ENCODE measurements around the gene ALK. TPM values are rescaled to one million over a fixed set of nuclear protein-coding genes. Genes with fewer than 3 reads are reported as not detected.
A peak's percentile ranks its signal among the peaks of the same experiment; 100 is the strongest.

Gene ALK
- total RNA-seq, 2 donors from 2014 or later, result 0.13 to 0.46 TPM

DNA sequence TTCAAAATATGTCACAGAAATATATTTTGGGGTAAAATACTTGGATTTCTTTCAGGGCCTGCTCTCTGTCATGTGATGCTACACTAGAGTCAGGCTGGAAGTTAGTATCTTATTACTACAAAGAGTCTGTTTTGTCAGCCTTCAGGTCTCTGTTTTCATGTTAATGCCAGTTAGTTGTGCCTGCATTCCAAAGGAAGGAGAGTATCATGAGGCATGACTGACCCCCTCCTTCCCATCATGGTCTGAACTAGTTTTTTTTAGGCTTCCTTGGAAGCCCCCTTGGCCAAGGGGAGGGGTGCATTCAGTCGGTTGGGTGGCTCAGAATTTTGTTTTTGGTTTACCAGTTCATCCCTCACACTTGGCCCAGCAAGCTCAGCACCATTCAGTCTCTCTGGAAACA lies 318.0 kb downstream of the ALK start:
- Mint-ChIP-seq H3K27ac (no peak overlapping the region), H3K27me3 (ENCODE audit: insufficient read depth) (no peaks in the 10 kb centered on the region), H3K4me1 (peaks cover 13% of the 10 kb centered on the region), H3K9me3 (peaks cover 15% of the 10 kb centered on the region), H3K36me3 (ENCODE audit: low read depth) (no peaks in the 10 kb centered on the region), H3K4me3 (no peak overlapping the region)
- no peak overlapping the region for H3K9ac ChIP-seq (ENCODE audit: extremely low read depth, low read length, poor library complexity, severe bottlenecking)
- no peak overlapping the region for H3K27ac ChIP-seq (ENCODE audit: low read depth, low read length)
- H3K4me3 ChIP-seq (ENCODE audit: low read length), result no peak overlapping the region
- no peaks in the 10 kb centered on the region for H3K36me3 ChIP-seq (ENCODE audit: control insufficient read depth, insufficient read depth, low read length)
- H3K27me3 ChIP-seq (ENCODE audit: control insufficient read depth, insufficient read depth, low read length, poor library complexity, severe bottlenecking), result no peaks in the 10 kb centered on the region
- DNase-seq, result peak; percentile 45
- TF ChIP-seq, protein P1, sequence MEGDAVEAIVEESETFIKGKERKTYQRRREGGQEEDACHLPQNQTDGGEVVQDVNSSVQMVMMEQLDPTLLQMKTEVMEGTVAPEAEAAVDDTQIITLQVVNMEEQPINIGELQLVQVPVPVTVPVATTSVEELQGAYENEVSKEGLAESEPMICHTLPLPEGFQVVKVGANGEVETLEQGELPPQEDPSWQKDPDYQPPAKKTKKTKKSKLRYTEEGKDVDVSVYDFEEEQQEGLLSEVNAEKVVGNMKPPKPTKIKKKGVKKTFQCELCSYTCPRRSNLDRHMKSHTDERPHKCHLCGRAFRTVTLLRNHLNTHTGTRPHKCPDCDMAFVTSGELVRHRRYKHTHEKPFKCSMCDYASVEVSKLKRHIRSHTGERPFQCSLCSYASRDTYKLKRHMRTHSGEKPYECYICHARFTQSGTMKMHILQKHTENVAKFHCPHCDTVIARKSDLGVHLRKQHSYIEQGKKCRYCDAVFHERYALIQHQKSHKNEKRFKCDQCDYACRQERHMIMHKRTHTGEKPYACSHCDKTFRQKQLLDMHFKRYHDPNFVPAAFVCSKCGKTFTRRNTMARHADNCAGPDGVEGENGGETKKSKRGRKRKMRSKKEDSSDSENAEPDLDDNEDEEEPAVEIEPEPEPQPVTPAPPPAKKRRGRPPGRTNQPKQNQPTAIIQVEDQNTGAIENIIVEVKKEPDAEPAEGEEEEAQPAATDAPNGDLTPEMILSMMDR (conservative IDR thresholded peaks at IDR 0.05), result no peak
- peaks cover 12% of the 10 kb centered on the region for H3K9me3 ChIP-seq (ENCODE audit: control insufficient read depth, low read length)
- peaks cover 11% of the 10 kb centered on the region for H3K4me1 ChIP-seq (ENCODE audit: control insufficient read depth, insufficient read depth, low read length)
- 50% methylated on average over 1 of the region's 1 CpG; no CpG with 5 or more reads in 1 of the 2 experiments for WGBS, 2 experiments (ENCODE audit: insufficient coverage in 1 of 2, insufficient read length in 1 of 2)

DNA sequence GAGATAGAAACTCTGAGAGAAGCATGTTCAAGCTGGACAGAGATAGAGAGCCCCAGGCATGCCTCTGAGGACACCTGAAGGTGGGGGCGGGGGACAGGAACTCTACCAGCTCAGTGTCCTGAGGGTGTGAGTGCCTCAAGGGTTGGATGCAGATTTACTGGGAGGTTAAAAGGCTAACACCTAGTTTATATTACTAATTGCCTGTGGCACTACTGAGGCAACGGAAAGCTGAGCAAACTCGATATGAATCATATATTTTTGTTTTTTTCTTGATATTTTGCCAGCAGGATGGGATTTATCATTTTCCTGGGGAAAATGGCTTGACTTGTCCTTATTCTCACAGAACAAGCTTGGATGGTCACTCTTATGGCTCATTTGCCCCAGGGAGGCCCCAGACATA lies 319.5 kb downstream of the ALK start:
- Histone ChIP-seq H3K4me3 (ENCODE audit: low read length) (no peak overlapping the region), H3K27me3 (ENCODE audit: control insufficient read depth, insufficient read depth, low read length, poor library complexity, severe bottlenecking) (no peaks in the 10 kb centered on the region), H3K27ac (ENCODE audit: low read depth, low read length) (no peak overlapping the region), H3K4me1 (ENCODE audit: control insufficient read depth, insufficient read depth, low read length) (peaks cover 11% of the 10 kb centered on the region), H3K36me3 (ENCODE audit: control insufficient read depth, insufficient read depth, low read length) (no peaks in the 10 kb centered on the region), H3K9ac (ENCODE audit: extremely low read depth, low read length, poor library complexity, severe bottlenecking) (no peak overlapping the region), H3K9me3 (ENCODE audit: control insufficient read depth, low read length) (peaks cover 12% of the 10 kb centered on the region)
- Mint-ChIP-seq H3K36me3 (ENCODE audit: low read depth) (no peaks in the 10 kb centered on the region), H3K27me3 (ENCODE audit: insufficient read depth) (no peaks in the 10 kb centered on the region), H3K9me3 (peaks cover 15% of the 10 kb centered on the region), H3K4me3 (no peak overlapping the region), H3K4me1 (peaks cover 13% of the 10 kb centered on the region), H3K27ac (no peak overlapping the region)
- 98 to 100% methylated on average over 2 to 3 of the region's 3 CpGs for WGBS, 2 experiments (ENCODE audit: insufficient coverage in 1 of 2, insufficient read length in 1 of 2)
- TF ChIP-seq, protein P1 (conservative IDR thresholded peaks at IDR 0.05), result no peak
- DNase-seq, result no peak

DNA sequence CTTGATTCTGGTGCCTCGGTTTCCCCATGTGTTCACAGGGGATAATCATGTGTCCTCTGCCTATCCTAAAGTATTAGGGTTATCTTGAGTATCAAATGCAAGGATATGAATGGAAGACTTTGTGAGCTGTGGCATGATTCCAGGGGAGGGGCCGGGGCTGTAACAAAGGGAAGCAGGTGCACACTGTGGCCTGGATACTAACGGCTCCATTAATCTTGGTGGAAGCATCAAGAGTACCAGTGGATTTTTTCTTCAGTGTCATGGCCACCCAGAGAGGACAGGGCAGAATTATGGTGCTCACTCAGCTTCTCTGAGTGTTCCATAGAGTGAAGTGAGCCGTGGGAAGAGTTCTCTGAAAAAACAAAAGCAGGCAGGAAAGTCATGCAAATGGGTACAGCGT lies 320.1 kb downstream of the ALK start:
- Mint-ChIP-seq H3K27me3 (ENCODE audit: insufficient read depth) (no peaks in the 10 kb centered on the region), H3K4me3 (no peak overlapping the region), H3K9me3 (peaks cover 15% of the 10 kb centered on the region), H3K4me1 (peaks cover 11% of the 10 kb centered on the region), H3K36me3 (ENCODE audit: low read depth) (no peaks in the 10 kb centered on the region), H3K27ac (no peak overlapping the region)
- Histone ChIP-seq H3K4me1 (ENCODE audit: control insufficient read depth, insufficient read depth, low read length) (peaks cover 11% of the 10 kb centered on the region), H3K27ac (ENCODE audit: low read depth, low read length) (no peak overlapping the region), H3K36me3 (ENCODE audit: control insufficient read depth, insufficient read depth, low read length) (no peaks in the 10 kb centered on the region), H3K9me3 (ENCODE audit: control insufficient read depth, low read length) (peaks cover 12% of the 10 kb centered on the region), H3K9ac (ENCODE audit: extremely low read depth, low read length, poor library complexity, severe bottlenecking) (no peak overlapping the region), H3K4me3 (ENCODE audit: low read length) (no peak overlapping the region), H3K27me3 (ENCODE audit: control insufficient read depth, insufficient read depth, low read length, poor library complexity, severe bottlenecking) (no peaks in the 10 kb centered on the region)
- TF ChIP-seq, protein P1 (conservative IDR thresholded peaks at IDR 0.05), result no peak
- DNase-seq, result no peak
- WGBS, 2 experiments (ENCODE audit: insufficient coverage in 1 of 2, insufficient read length in 1 of 2), result 94% methylated on average over 5 of the region's 5 CpGs
